Epidermal melanocyte (primary cell): ENCODE measurements around the gene BRK1.
"Not testable (repeated sequence)": the region's sequence is repeated elsewhere in the genome, so short reads cannot be mapped to it uniquely, and the experiment has no call there.

Experiments
- DNase-seq: peaks from one replicate; pipeline ENCODE4 v3.0.0; 2011; ENCODE audit warnings: low spot score; ENCODE audit not compliant: insufficient read length

Gene BRK1

GRCh38 chr3:10115326-10116137 is at the start of gene BRK1:
Gene BRK1 (plus strand): TSS chr3:10115675. CDS start chr3:10115702, 27 bp downstream.
- peak; percentile 98 for DNase-seq

- DNase-seq, result not testable (repeated sequence)
Observed at GRCh38 chr3:10070077-10070476, 45.4 kb upstream of the BRK1 start.

GRCh38 chr3:10074666-10075065 is 40.8 kb upstream of the BRK1 start:
- DNase-seq, result no peak

GRCh38 chr3:10081871-10082270 is 33.6 kb upstream of the BRK1 start:
- no peak for DNase-seq

- DNase-seq, result no peak
Observed at GRCh38 chr3:10085738-10086137, 29.7 kb upstream of the BRK1 start.

- DNase-seq, result no peak
Observed at GRCh38 chr3:10088256-10088655, 27.2 kb upstream of the BRK1 start.

GRCh38 chr3:10090179-10090578 is 25.3 kb upstream of the BRK1 start:
- DNase-seq, result no peak

- DNase-seq, result not testable (repeated sequence)
Observed at GRCh38 chr3:10090774-10091173, 24.7 kb upstream of the BRK1 start.

GRCh38 chr3:10091387-10091786 is 24.1 kb upstream of the BRK1 start:
- DNase-seq, result not testable (repeated sequence)

GRCh38 chr3:10093678-10094077 is 21.8 kb upstream of the BRK1 start:
- DNase-seq, result no peak

- DNase-seq, result no peak
Observed at GRCh38 chr3:10099041-10099440, 16.4 kb upstream of the BRK1 start.

GRCh38 chr3:10106919-10107318 is 8.6 kb upstream of the BRK1 start:
- no peak for DNase-seq

GRCh38 chr3:10108091-10108490 is 7.4 kb upstream of the BRK1 start, which contains the start of gene FANCD2OS:
Gene FANCD2OS (minus strand): TSS chr3:10108255. CDS start chr3:10104774, 3,481 bp downstream.
- no peak for DNase-seq

- DNase-seq, result no peak
Observed at GRCh38 chr3:10116138-10116460, 624 bp downstream of the BRK1 start.

GRCh38 chr3:10116928-10117327 is 1.5 kb downstream of the BRK1 start:
- no peak for DNase-seq

GRCh38 chr3:10119376-10119775 is 3.9 kb downstream of the BRK1 start:
- no peak for DNase-seq

GRCh38 chr3:10121064-10121463 is 5.6 kb downstream of the BRK1 start:
- DNase-seq, result no peak

GRCh38 chr3:10122724-10123123 is 7.2 kb downstream of the BRK1 start:
- no peak for DNase-seq

GRCh38 chr3:10135872-10136271 is 20.4 kb downstream of the BRK1 start:
- not testable (repeated sequence) for DNase-seq

- no peak for DNase-seq
Observed at GRCh38 chr3:10136426-10137005, 21.0 kb downstream of the BRK1 start.

- DNase-seq, result no peak
Observed at GRCh38 chr3:10137178-10137577, 21.7 kb downstream of the BRK1 start.

- no peak for DNase-seq
Observed at GRCh38 chr3:10140996-10141546, 25.6 kb downstream of the BRK1 start.
